Psoas muscle (tissue), 8 donors: ENCODE results near the gene TRIM68. TPM values are rescaled to one million over a fixed set of nuclear protein-coding genes. Genes with fewer than 3 reads are reported as not detected.

Experiments used
- ATAC-seq, 4 donors: fragments of 200-7000 bp; cut with Tn5 transposase; one replicate each; pipeline ENCODE4 v1.9.1; 2020; ENCODE audit warnings: moderate library complexity in 3 of 4, mild to moderate bottlenecking in 2 of 4
- DNase-seq, 2 donors: peaks; one replicate each; pipeline ENCODE4 v3.0.0-alpha.2; 2020
- H3K27ac ChIP-seq: fragments of 200-600 bp; one replicate; pipeline ENCODE4 v1.8.0; 2022
- H3K27me3 ChIP-seq, 3 donors: fragments of 200-600 bp in 1 of 3; one replicate each; pipeline versions ENCODE4 v1.6.1 to v1.8.0; 2013 to 2022; ENCODE audit warnings: low read length in 2 of 3, mild to moderate bottlenecking in 2 of 3, moderate library complexity in 1 of 3; ENCODE audit not compliant: insufficient read depth in 3 of 3
- H3K36me3 ChIP-seq, 2 donors: fragments of 200-600 bp in 1 of 2; one replicate each; pipeline versions ENCODE4 v1.6.1 to v1.8.0; 2013 to 2022; ENCODE audit warnings: low read depth in 1 of 2, mild to moderate bottlenecking in 1 of 2, moderate library complexity in 1 of 2; ENCODE audit not compliant: insufficient read depth in 1 of 2
- H3K4me1 ChIP-seq: fragments of 200-600 bp; one replicate; pipeline ENCODE4 v1.8.0; 2022
- H3K4me3 ChIP-seq: fragments of 200-600 bp; one replicate; pipeline ENCODE4 v1.8.0; 2022; ENCODE audit warnings: mild to moderate bottlenecking
- H3K9me3 ChIP-seq: fragments of 200-600 bp; one replicate; pipeline ENCODE4 v1.8.0; 2022
- CTCF ChIP-seq: fragments of 200-600 bp; IDR thresholded peaks from one replicate; pipeline ENCODE4 v1.8.0; 2022; ENCODE audit warnings: antibody characterized with exemption
- WGBS, 3 donors: extraction: QIAGEN DNeasy Blood & Tissue Kit; methylation state at CpG; one replicate each; pipeline versions ENCODE4 v1.1.6 to v1.1.7; 2013; 5-methylcytosine and 5-hydroxymethylcytosine counted together
- intact Hi-C, 2 donors: fragments of 100-400 bp; cut with DNase I; formaldehyde crosslinking; loops; one replicate each; pipeline versions ENCODE4 v1.11.0 to v1.14.2; 2022
- polyA plus RNA-seq, 3 donors: library from polyadenylated mRNA; stranded (reverse); fragments of 200-250 nt; gene quantifications; one replicate each; pipeline ENCODE4 v1.2.3, GENCODE V29; 2013
- total RNA-seq, 4 donors: library from RNA; stranded (reverse); fragmentation: NEBNext Ultra II Directional in 2 of 4; extraction: Animal tissue kit (Norgen Biotek cat#: 25700) in 2 of 4; gene quantifications; one replicate each; pipeline versions ENCODE4 v1.2.1 to v1.2.4, GENCODE V29; 2021 to 2023
- donor health status: healthy with polysubstance abuse.
- donor health status: DM: no; HTN: no; CAD: no; lungs with moderate emphysema.
- donor health status: Bipolar disorder and iron deficiency.
- donor health status: healthy.
- donor health status: DM: yes; HTN: yes; CAD: no.
- donor health status: DM: no; HTN: no; CAD: no.
- donor health status: DM: no; HTN: no; CAD: no.
- donor health status: DM: yes; HTN: yes; CAD: no.

The TRIM68 gene
- total and polyA plus RNA-seq, 7 donors: 3.7 to 12.5 (median 6.8) TPM

DNA sequence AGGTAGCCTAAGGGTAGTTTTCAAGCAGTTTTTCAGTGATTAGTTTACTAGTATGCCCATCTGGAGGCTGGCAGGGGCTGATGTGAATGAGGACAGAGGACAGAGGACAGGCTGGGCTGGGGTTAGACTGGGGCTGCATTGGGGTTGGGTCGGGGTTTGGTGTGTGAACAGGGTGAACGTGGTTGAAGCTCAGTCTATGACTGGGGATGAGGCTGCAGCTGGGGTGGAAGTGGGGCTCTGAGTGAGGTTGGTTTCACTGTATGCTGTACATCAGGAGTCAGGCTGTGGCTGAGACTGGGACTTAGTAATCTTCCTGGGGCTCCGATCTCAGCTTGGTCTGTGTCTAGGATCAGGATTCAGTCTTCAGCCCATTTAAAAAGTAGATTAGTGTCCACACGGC is 36.2 kb upstream of the TRIM68 start:
- Histone ChIP-seq H3K4me3 (peak overlapping the region; percentile 43), H3K27me3 (no peaks in the 10 kb centered on the region), H3K36me3 (no peaks in the 10 kb centered on the region), H3K27ac (peak overlapping the region; percentile 15), H3K4me1 (peaks cover 10% of the 10 kb centered on the region), H3K9me3 (no peaks in the 10 kb centered on the region)
- no peak for DNase-seq
- intact Hi-C loops: no loop called here
- no peak for ATAC-seq
- WGBS, 3 donors: 57 to 70% (median 68%) methylated on average over 4 of the region's 4 CpGs
- no peak for TF ChIP-seq CTCF

GRCh38 chr11:4643682-4644081 is 35.7 kb upstream of the TRIM68 start, which contains the start of gene OR51E1:
Gene OR51E1 (plus strand): TSS chr11:4643982. CDS start chr11:4652527, 8,545 bp downstream.
- TF ChIP-seq CTCF: no peak
- Histone ChIP-seq H3K4me3 (peak within 1 kb of the TSS; percentile 43), H3K36me3 (no peaks in the 10 kb centered on the region), H3K9me3 (no peaks in the 10 kb centered on the region), H3K4me1 (peaks cover 10% of the 10 kb centered on the region), H3K27ac (peak within 1 kb of the TSS; percentile 53), H3K27me3 (no peaks in the 10 kb centered on the region)
- WGBS, 3 donors: 57 to 67% (median 61%) methylated on average over 3 of the region's 3 CpGs
- intact Hi-C loops: no loop called here
- DNase-seq: no peak
- ATAC-seq: no peak

- Histone ChIP-seq H3K36me3 (no peaks in the 10 kb centered on the region), H3K4me1 (peaks cover 10% of the 10 kb centered on the region), H3K9me3 (no peaks in the 10 kb centered on the region), H3K4me3 (peak overlapping the region; percentile 43), H3K27me3 (no peaks in the 10 kb centered on the region), H3K27ac (peak overlapping the region; percentile 53)
- TF ChIP-seq CTCF: no peak
- intact Hi-C loops: no loop called here
- no peak for DNase-seq
- ATAC-seq: peak in 2 of 4 donors; percentile 38 to 58
- WGBS, 3 donors: 16 to 27% (median 18%) methylated on average over 5 of the region's 5 CpGs
Observed at GRCh38 chr11:4643076-4643475, 35.0 kb upstream of the TRIM68 start.

GRCh38 chr11:4642043-4642442 is 34.0 kb upstream of the TRIM68 start:
- 61 to 69% (median 67%) methylated on average over 7 of the region's 7 CpGs for WGBS, 3 donors
- ATAC-seq (no peak), DNase-seq (no peak)
- TF ChIP-seq CTCF: no peak
- Histone ChIP-seq H3K4me3 (no peak overlapping the region), H3K9me3 (no peaks in the 10 kb centered on the region), H3K27ac (peak overlapping the region; percentile 53), H3K36me3 (no peaks in the 10 kb centered on the region), H3K4me1 (peaks cover 10% of the 10 kb centered on the region), H3K27me3 (peaks cover 0 to 4% (median 0%) of the 10 kb centered on the region in 3 donors)
- intact Hi-C loops: no loop called here

DNA sequence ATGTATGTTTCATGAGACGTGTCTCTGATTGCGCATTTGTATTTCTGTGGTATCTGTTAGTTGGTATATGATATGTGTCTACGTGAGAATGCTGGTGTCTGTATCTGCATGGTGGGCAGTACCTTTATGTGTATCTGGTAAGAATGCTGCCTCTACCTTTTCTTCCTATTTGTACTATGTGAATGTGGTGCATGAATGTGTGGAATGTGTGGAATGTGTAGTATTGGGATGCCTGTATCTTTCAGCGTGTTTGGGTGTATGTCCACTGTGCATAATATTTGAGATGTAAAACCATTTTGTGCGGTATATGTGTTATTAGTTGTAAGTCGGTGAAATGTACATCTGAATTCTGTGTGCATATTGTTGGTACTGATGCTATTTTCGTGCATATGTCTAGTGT is 33.5 kb upstream of the TRIM68 start:
- peaks cover 9% of the 10 kb centered on the region for H3K4me1 ChIP-seq
- no peak for DNase-seq
- peaks cover 0 to 4% (median 0%) of the 10 kb centered on the region in 3 donors for H3K27me3 ChIP-seq
- H3K36me3 ChIP-seq: no peaks in the 10 kb centered on the region
- intact Hi-C loops: no loop called here
- no peak for TF ChIP-seq CTCF
- no peaks in the 10 kb centered on the region for H3K9me3 ChIP-seq
- no peak overlapping the region for H3K27ac ChIP-seq
- 87 to 89% (median 88%) methylated on average over 7 of the region's 7 CpGs for WGBS, 3 donors
- H3K4me3 ChIP-seq: no peak overlapping the region
- ATAC-seq: no peak
